ENCODE results near the gene MEIS3. TPM values are rescaled to one million over a fixed set of nuclear protein-coding genes. Genes with fewer than 3 reads are reported as not detected.
"Not testable (repeated sequence)": the region's sequence is repeated elsewhere in the genome, so short reads cannot be mapped to it uniquely, and the experiment has no call there.

MEIS3 gene
- polyA plus RNA-seq, 4 donors: 18.6 to 28.0 (median 20.1) TPM

DNA sequence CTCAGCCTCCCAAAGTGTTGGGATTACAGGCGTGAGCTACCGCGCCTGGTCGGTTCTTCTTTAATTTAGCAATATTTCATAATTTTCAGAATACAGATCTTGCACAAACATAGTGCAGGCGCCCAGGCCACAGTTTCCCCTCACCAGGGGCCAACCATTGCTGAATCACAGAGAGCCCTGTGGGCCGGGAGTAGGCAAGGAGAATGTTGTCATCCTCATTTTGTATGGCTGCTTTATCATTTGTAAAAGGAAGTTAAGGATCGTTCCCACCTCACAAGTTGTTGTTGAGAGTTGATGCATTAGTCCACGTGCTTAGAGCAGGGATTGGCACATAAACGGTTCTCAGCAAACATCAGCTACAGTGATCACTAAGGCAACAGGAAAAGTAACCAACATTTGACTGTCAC lies 30.2 kb downstream of the MEIS3 start:
- no peak for DNase-seq (ENCODE audit: low read depth in 4 of 4, low spot score in 3 of 4)

DNA sequence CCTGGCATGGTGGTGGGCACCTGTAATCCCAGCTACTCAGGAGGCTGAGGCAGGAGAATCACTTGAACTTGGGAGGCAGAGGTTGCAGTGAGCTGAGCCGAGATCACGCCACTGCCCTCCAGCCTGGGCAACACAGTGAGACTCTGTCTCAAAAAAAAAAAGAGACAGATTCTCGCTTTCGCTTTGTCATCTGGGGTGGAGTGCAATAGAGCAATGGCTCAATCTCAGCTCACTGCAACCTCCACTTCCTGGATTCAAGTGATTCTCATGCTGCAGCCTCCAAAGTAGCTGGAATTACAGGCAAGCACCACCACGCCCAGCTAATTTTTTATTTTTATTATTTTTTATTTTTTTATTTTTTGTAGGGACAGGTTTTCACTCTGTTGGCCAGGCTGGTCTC lies 30.6 kb downstream of the MEIS3 start:
- DNase-seq (ENCODE audit: low read depth in 4 of 4, low spot score in 3 of 4): not testable (repeated sequence)

DNA sequence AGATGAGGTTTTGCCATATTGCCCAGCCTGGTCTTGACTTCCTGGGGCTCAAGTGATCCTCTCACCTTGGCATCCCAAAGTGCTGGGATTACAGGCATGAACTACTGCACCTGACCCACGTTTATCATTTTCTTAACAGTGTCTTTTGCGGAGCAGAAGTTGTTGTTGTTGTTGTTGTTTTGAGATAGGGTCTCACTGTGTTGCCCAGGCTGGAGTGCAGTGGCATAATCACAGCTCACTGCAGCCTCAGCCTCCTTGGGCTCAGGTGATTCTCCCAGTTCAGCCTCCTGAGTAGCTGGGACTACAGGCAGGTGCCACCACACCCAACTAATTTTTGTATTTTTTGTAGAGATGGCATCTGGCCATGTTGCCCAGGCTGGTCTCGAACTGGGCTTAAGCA lies 31.7 kb downstream of the MEIS3 start:
- DNase-seq (ENCODE audit: low read depth in 4 of 4, low spot score in 3 of 4): not testable (repeated sequence)

DNA sequence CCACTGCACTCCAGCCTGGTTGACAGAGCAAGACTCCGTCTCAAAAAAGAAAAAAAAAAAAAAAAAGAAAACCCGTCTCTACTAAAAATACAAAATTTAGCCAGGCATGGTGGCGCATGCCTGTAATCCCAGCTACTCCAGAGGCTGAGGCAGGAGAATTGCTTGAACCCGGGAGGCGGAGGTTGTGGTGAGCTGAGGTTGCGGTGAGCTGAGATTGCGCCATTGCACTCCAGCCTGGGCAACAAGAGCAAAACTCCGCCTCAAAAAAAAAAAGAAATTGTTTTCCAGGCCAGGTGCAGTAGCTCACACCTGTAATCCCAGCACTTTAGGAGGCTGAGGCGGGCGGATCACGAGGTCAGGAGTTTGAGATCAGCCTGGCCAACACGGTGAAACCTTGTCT lies 32.7 kb downstream of the MEIS3 start:
- not testable (repeated sequence) for DNase-seq (ENCODE audit: low read depth in 4 of 4, low spot score in 3 of 4)

DNA sequence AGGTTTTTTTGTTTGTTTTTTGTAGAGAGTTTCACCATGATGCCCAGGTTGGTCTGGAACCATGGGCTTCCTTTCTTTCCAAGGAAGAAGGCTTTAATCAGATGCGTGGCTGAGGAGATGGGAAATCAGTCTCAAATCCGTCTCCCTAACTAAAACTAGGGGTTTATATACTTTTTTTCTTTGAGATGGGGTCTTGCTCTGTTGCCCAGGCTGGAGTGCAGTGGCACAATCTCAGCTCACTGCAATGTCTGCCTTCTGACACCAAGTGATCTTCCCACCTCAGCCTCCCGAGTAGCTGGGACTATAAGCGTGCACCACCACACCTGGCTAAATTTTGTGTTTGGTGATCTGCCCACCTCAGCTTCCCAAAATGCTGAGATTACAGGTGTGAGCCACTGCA lies 34.8 kb downstream of the MEIS3 start:
- DNase-seq (ENCODE audit: low read depth in 4 of 4, low spot score in 3 of 4): not testable (repeated sequence)

DNA sequence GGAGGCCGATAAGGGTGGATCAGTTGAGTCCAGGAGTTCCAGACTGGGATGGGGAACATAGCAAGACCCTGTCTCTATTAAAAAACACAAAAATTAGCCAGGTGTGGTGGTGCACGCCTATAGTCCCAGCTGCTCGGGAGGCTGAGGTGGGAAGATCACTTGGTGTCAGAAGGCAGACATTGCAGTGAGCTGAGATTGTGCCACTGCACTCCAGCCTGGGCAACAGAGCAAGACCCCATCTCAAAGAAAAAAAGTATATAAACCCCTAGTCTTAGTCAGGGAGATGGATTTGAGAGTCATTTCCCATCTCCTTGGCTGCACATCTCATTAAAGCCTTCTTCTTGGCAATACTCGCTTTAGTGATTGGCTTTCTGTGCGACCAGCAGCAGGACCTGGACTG lies 35.4 kb downstream of the MEIS3 start:
- DNase-seq (ENCODE audit: low read depth in 4 of 4, low spot score in 3 of 4): not testable (repeated sequence)

DNA sequence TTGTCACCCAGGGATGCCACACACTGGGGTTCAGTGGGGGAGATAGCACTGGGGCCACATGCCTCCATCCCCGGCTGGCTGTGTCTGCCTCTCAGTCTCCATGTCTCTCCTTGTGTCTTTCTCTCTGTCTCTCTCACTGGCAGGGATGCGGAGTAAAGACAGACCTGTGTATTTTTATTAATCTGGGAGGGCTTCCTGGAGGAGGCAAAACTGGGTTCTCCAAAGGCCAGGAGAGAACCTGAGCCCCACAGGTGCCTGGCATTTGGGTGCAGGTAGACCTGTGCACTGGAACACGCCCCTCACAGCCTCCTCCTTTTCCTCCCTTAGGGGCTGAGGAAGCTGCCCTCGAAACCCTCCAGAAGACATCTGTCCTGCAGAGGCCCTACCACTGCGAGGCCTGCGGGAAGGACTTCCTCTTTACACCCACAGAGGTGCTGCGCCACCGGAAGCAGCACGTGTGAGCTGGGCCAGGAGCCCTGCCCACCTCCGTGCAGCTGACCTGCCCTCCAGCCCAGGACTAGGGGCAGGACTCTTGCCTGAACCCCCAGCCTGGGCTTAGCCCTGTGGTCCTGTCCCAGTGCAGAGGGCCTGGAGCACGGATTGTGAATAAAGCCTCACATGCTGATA lies 37.6 kb downstream of the MEIS3 start:
- no peak for DNase-seq (ENCODE audit: low read depth in 4 of 4, low spot score in 3 of 4)

DNA sequence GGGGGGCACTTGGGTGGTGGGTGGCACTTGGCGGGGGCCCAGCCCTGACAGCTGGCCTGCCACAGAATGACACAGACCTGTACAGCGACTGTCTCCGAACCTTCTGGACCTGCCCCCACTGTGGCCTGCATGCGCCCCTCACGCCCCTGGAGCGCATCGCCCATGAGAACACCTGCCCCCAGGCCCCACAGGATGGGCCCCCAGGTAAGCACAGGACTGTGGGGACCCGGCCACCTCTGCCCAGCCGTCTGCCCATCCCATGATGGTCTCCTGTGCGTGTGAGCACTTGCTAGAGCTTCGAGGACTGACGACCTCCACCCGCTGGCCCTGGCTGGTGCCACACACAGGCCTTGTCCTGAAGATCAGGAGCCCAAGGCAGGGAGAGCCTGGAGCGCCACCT lies 38.2 kb downstream of the MEIS3 start:
- no peak for DNase-seq (ENCODE audit: low read depth in 4 of 4, low spot score in 3 of 4)

DNA sequence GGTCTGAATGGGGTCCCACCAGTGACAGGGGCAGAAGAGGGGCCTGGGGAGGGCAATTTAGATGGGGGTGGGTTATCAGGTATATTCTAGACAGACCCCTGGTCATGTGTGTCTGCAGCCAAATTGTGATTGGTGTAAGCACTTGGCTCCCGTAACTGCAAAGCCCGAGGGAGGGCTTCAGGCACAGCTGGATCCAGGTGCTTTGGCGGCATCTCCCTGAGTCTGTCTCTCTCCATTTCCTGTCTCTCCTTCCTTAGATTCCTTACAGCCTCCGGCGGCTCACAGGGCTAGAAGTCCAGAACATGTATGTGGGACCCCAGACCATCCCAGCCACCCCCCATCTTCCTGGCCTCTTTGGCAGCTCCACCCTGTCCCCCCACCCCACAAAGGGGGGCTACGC lies 38.8 kb downstream of the MEIS3 start:
- no peak for DNase-seq (ENCODE audit: low read depth in 4 of 4, low spot score in 3 of 4)

DNA sequence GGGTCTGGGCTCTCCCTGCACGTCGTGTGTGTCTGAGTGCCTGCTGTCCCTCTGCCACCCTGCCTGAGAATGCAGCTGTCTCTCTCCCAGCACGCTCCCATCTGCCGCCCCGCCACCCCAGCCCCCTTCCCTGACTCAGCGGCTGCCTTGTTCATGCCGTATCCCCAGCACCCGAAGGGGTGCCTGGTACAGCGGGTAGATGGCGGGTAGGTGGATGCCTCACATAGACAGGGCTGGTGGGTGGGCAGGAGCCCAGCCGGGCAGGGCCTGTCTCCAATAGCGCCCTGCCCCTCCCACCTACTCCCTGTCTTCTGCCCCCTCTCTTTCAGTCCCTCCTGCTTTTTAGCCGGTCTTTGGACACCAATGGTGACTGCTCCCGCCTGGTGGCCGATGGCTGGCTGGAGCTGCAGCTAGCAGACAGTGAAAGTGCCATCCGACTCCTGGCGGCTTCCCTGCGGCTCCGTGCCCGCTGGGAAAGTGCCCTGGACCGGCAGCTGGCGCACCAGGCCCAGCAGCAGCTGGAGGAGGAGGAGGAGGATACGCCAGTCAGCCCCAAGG lies 39.9 kb downstream of the MEIS3 start:
- no peak for DNase-seq (ENCODE audit: low read depth in 4 of 4, low spot score in 3 of 4)

DNA sequence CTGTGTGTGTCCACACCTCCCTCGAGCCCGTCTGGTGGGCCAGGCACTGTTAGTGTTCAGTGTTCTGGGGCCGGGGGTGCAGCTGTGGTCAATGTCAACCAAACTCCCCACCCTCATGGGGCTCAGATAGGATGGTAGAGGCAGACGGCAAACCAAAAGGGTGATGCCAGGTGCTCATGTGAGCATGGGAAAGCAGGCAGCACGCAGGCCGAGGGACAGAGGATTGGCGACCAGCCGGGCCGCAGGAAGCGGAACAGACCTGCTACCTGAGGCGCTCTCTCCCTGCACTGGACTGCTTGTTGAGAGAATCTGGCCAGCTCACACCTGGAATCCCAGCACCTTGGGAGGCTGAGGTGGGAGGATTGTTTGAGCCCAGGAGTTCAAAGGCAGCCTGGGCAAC lies 41.1 kb downstream of the MEIS3 start:
- DNase-seq (ENCODE audit: low read depth in 4 of 4, low spot score in 3 of 4): no peak

DNA sequence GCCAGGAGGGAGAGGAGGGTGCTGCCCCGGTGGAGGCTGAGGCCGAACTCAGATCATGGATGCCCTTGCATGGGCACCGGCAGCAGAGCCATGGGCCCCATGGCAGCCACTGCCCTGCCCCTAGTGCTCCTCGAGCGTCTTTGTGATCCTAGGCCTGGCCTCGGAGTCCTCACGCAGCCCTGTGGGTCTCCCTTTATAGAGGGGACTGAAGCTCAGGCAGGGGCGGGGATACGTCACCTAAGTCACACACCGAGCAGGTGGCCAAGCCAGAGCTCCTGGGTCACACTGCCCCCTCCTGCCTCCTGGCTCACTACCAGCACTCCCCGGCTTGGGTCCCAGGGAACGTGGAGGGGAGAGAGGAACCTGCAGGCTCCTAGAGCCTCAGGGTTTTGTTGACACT lies 41.5 kb downstream of the MEIS3 start:
- no peak for DNase-seq (ENCODE audit: low read depth in 4 of 4, low spot score in 3 of 4)

DNA sequence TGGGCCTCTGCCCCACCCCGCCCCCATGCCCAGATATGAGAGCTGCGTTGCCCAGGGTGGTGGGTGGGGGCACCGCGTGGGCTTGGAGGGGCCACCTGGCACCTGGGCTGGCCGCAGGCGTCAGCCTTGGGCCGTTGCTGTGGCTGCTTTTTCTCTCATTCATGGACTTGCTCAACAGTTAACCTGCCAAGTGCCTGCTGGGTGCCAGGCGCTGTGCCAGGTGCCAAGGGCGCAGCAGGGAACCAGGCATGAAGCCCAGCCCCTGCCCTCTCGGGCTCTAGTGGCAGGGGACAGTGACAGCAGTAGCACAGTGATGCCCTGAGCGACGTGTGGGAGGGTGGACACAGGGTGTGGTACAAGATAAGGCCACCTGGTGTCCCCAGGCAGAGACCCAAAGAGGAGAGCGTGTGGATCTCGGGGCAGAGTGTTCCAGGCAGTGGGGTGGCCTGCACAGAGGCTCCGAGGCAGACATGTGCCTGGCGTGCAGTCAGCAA lies 42.1 kb downstream of the MEIS3 start:
- DNase-seq (ENCODE audit: low read depth in 4 of 4, low spot score in 3 of 4): no peak

DNA sequence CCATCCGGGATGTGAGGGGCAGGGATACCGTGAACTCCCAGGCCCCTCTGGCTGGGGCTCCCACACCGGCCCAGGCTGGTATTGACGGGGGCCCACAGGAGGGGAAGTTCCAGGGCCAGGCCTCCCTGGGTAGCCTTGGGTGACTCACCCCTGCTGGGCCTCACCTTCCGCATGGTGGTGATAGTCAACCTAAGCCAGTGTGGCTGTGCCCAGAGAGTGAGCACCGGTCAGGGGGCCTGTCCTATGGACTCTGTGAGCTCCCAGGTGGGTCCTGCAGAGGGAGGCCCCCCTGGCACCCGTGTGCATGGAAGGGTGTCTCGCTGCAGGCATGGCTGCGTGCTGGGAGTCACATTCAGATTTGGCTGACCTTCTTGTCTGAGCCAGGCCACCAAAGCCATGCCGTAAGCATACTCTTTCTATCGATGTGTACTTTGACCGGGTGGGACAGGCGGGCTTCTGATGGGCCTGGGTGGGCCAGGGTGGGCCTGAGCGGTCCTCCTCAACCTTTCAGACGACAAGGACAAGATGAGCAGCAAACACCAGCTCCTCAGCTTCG lies 42.7 kb downstream of the MEIS3 start:
- no peak for DNase-seq (ENCODE audit: low read depth in 4 of 4, low spot score in 3 of 4)

DNA sequence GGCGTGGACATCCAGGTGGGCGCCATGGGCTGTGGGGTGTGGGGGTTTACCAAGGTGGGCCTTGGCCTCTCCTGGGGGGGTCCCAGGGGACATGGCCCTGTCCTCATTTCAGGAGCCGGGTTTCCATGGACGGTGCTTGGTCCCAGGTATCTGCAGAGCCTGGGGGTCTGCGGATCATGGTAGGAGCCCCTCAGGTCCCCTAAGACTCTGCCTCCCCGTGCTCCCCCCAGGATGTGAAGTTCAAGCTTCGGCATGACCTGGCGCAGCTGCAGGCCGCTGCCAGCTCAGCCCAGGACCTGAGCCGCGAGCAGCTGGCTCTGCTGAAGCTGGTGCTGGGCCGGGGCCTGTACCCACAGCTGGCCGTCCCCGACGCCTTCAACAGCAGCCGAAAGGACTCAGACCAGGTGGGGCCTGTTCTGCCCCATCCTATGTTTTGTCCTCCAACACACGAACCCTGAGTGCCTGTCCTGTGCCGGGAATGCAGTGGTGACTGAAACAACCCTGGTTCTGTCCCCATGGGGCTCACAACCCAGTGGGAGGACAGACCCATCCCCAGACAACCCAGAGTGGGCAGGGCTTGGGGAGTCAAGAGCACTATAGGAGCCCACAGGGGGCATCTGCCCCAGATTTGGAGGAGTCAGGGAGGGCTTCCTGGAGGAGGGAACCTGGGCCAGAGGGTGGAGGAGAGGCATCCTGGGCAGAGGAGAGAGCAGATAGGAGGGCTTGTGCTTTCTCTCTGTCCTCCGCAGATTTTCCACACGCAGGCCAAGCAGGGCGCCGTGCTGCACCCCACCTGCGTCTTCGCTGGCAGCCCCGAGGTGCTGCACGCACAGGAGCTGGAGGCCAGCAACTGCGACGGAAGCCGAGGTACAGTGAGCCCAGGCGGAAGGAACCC lies 43.4 kb downstream of the MEIS3 start:
- no peak for DNase-seq (ENCODE audit: low read depth in 4 of 4, low spot score in 3 of 4)

DNA sequence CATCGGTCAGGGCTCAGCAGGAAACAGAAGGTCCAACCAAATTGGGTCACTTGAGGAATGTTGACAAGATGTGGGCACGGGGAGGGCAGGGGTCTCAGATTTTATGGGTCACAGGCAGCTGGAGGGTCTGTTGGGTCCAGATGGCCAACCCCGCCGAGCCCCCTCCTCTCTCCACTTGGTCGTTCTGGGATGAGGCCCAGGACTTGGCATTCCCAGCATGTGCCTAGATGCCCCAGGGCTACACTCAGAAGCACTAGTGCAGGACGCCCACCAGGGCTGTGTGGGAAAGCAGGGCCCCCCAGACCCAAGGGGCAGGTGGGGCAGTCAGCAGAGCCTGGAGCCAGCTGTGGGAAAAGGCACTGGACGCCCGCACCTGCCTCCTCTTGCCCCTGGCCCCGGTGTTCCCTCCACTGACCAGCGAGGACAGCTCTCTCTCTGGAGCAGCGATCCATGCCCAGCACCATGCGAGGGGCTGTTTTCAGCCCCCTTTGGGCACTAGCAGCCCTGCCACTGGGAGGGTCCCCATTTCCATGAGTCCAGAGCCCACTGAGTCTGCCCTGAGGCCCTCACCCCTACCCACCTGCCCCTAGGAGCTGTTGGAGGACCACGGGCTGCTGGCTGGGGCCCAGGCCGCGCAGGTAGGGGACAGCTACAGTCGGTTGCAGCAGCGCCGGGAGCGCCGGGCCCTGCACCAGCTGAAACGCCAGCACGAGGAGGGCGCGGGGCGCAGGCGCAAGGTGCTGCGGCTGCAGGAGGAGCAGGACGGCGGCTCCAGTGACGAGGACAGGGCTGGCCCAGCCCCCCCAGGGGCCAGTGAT lies 44.2 kb downstream of the MEIS3 start:
- DNase-seq (ENCODE audit: low read depth in 4 of 4, low spot score in 3 of 4): no peak

DNA sequence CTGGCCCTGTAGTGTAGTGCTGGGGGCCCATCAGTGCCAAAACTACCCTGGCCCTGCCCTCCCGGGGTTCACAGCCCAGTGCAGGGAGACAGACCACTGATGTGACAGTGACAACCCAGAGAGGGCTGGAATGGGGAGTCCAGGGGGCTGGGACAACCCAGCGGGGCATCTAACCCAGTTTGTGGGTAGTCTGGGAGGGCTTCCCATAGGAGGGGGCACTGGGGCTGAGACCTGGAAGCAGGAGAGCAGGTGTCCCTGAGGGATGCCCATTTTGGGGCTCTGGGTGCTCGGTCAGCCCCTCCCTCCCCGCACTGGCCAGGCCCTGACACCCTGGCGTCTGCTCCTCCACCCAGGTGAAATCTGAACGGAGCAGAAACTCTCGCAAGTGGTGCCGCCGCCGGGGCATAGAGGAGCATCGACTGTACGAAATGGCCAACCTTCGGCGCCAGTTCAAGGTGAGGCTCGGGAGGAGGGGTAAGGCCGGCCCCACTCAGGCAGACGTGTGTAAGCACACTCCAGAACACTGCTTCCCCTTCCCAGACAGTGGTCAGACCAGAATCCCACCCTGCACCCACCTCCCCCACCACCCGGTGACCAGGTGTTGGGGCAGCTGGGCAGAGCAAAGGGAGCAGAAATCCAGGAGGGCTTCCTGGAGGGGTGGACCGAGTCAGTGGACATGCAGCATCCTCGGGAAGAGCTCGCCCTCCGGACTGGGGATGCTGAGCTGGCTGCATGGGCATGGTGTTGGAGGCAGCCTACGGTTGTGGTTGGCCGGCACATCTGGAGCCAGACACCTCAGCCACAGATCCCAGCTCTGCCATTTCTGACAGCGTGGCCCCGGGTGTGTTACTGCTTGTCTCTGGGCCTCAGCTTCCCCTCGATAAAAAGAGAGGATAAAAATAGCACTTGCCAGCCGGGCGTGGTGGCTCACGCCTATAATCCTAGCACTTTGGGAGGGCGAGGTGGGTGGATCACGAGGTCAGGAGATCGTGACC lies 45.8 kb downstream of the MEIS3 start:
- DNase-seq (ENCODE audit: low read depth in 4 of 4, low spot score in 3 of 4): no peak

DNA sequence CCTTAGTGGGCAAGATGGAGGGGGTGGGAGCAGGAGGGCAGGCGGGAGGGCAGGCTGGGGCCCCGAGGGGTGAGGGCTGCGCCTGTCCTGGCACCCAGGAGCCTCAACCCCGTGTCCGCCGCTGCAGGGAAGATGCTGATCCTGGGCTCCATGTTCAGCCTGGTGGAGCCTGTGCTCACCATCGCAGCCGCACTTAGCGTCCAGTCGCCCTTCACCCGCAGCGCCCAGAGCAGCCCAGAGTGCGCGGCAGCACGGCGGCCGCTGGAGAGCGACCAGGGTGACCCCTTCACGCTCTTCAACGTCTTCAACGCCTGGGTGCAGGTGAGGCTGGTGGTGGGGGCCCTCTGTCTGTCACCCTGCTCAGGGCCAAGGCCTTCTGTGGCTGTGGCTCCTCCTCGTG lies 46.7 kb downstream of the MEIS3 start:
- DNase-seq (ENCODE audit: low read depth in 4 of 4, low spot score in 3 of 4): no peak

DNA sequence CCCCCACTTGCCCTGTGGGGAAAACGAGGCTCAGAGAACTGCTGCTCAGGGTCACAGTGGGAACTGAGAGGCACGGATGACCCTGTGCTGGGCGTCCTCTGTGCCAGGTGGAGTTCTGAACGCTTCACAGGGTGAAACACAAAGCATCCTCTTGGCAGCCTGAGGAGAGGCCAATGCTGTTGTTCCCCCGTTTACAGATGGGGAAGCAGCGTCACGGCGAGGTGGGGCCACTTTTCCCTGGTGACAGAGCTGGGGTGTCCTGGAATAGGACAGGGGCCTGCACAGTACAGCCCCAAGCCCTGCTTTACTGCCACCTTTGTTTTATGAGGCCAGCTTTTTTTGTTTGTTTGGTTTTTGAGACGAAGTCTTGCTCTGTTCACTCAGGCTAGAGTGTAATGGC lies 48.1 kb downstream of the MEIS3 start:
- DNase-seq (ENCODE audit: low read depth in 4 of 4, low spot score in 3 of 4): no peak

Data from right renal pelvis (tissue), 4 donors.